Measurements from ENCODE around the gene RNF113B.

RNF113B gene

GRCh38 chr13:98215508-98215907, 38.4 kb upstream of the RNF113B start:
- H3K27ac ChIP-seq = no peak overlapping the region
- TF ChIP-seq CTCF (IDR thresholded peaks at IDR 0.05) (no peak), ZFX (IDR thresholded peaks at IDR 0.05; ENCODE audit: borderline replicate concordance) (no peak)

- no peak overlapping the region for H3K27ac ChIP-seq
- TF ChIP-seq CTCF (IDR thresholded peaks at IDR 0.05) (no peak), ZFX (IDR thresholded peaks at IDR 0.05; ENCODE audit: borderline replicate concordance) (no peak)
Measured at GRCh38 chr13:98214707-98215106, 37.6 kb upstream of the RNF113B start.

GRCh38 chr13:98214008-98214643, 37.1 kb upstream of the RNF113B start:
- no peak overlapping the region for H3K27ac ChIP-seq
- TF ChIP-seq CTCF (IDR thresholded peaks at IDR 0.05) (no peak), ZFX (IDR thresholded peaks at IDR 0.05; ENCODE audit: borderline replicate concordance) (no peak)

- H3K27ac ChIP-seq = no peak overlapping the region
- TF ChIP-seq CTCF (IDR thresholded peaks at IDR 0.05) = no peak
- no peak for TF ChIP-seq ZFX (IDR thresholded peaks at IDR 0.05; ENCODE audit: borderline replicate concordance)
Measured at GRCh38 chr13:98213354-98213753, 36.3 kb upstream of the RNF113B start.

- TF ChIP-seq ZFX (IDR thresholded peaks at IDR 0.05; ENCODE audit: borderline replicate concordance) = no peak
- H3K27ac ChIP-seq = no peak overlapping the region
Measured at GRCh38 chr13:98212763-98213162, 35.7 kb upstream of the RNF113B start.

- H3K27ac ChIP-seq = no peak overlapping the region
- no peak for TF ChIP-seq ZFX (IDR thresholded peaks at IDR 0.05; ENCODE audit: borderline replicate concordance)
- no peak for TF ChIP-seq CTCF (IDR thresholded peaks at IDR 0.05)
Measured at GRCh38 chr13:98208606-98209005, 31.5 kb upstream of the RNF113B start.

- no peak overlapping the region for H3K27ac ChIP-seq
- TF ChIP-seq CTCF (IDR thresholded peaks at IDR 0.05) = no peak
- no peak for TF ChIP-seq ZFX (IDR thresholded peaks at IDR 0.05; ENCODE audit: borderline replicate concordance)
Measured at GRCh38 chr13:98207416-98207815, 30.3 kb upstream of the RNF113B start.

GRCh38 chr13:98206946-98207345, 29.9 kb upstream of the RNF113B start:
- TF ChIP-seq ZFX (IDR thresholded peaks at IDR 0.05; ENCODE audit: borderline replicate concordance) (no peak), CTCF (IDR thresholded peaks at IDR 0.05) (no peak)
- H3K27ac ChIP-seq = no peak overlapping the region
